GM20000 (cell line): ENCODE data around the gene BCAS4.

Experiments used
- DNase-seq: peaks from one replicate; pipeline ENCODE4 v3.0.0; 2012; ENCODE audit warnings: low spot score
- TF ChIP-seq, protein P1 (sequence below): IDR thresholded peaks from 2 replicates; pipeline ENCODE4 v1.5.1; 2012; ENCODE audit warnings: mild to moderate bottlenecking, control low read depth; ENCODE audit errors: extremely low read depth, missing control alignments

Gene BCAS4

DNA sequence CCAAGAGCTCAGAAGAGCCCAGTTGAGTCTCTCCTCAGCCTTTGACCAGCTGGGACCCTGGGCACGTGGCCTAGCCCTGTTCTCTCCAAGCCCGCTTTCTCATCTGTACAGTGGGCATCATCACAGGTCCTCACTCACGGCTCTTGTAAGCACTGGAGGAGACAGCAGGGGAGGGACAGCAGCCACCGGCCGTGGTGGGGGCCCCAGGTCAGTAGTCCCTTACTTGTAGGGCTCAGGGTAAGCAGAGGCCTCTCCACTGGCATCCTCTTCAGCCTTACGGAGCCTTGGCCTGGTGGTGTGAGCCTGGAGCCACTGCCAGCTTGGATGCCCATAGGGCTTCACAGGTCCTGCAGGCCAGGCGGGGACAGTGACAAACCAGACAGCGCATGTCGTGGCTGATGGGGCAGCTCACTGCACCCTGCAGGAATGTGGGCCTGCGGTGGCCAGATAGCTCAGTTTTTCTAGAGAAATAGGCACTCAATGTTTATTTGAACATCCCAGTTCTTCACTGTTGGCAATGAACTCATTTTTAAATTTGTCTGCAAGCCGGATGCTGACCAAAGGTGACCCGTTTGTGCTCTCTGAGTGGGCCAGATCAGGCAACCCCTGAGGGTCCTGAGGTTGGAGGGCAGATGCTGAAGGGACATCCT lies 71.3 kb downstream of the BCAS4 start:
- TF ChIP-seq, protein P1, sequence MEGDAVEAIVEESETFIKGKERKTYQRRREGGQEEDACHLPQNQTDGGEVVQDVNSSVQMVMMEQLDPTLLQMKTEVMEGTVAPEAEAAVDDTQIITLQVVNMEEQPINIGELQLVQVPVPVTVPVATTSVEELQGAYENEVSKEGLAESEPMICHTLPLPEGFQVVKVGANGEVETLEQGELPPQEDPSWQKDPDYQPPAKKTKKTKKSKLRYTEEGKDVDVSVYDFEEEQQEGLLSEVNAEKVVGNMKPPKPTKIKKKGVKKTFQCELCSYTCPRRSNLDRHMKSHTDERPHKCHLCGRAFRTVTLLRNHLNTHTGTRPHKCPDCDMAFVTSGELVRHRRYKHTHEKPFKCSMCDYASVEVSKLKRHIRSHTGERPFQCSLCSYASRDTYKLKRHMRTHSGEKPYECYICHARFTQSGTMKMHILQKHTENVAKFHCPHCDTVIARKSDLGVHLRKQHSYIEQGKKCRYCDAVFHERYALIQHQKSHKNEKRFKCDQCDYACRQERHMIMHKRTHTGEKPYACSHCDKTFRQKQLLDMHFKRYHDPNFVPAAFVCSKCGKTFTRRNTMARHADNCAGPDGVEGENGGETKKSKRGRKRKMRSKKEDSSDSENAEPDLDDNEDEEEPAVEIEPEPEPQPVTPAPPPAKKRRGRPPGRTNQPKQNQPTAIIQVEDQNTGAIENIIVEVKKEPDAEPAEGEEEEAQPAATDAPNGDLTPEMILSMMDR, result no peak
- no peak for DNase-seq

DNA sequence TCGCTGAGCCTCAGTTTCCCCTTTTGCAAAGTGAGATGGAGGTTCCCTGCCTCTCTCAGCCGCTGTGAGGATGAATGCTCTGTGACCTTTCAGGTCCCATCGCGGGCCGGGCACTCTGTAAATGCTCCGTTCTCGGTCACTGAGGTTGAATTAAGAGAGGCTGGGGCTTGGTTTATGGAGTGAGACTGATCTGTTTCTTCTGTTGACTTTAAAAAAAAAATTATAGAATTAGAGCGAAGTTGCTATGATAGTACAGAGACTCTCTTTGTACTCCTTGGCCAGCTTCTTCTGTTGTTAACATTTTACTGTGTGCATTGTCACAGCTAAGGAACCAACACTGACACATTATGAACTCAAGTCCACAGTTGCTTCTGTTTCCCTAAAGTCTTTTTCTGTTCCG lies 72.0 kb downstream of the BCAS4 start:
- TF ChIP-seq, protein P1, result no peak
- no peak for DNase-seq

DNA sequence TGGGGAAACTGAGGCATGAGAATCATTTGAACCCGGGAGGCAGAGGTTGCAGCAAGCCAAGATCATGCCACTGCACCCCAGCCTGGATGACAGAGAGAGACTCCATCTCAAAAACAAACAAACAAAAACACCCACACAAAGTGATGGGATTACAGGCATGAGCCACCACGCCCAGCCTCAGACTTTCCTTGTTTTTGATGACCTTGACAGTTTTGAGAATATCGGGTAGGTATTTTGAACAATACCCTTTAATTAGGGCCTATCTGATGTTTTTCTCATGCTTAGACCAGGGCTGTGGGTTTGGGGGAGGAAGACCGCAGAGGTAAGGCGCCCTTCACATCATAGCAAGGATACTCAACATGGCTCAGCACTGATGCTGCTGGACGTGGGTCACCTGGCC lies 72.9 kb downstream of the BCAS4 start:
- no peak for DNase-seq
- TF ChIP-seq, protein P1, result no peak

DNA sequence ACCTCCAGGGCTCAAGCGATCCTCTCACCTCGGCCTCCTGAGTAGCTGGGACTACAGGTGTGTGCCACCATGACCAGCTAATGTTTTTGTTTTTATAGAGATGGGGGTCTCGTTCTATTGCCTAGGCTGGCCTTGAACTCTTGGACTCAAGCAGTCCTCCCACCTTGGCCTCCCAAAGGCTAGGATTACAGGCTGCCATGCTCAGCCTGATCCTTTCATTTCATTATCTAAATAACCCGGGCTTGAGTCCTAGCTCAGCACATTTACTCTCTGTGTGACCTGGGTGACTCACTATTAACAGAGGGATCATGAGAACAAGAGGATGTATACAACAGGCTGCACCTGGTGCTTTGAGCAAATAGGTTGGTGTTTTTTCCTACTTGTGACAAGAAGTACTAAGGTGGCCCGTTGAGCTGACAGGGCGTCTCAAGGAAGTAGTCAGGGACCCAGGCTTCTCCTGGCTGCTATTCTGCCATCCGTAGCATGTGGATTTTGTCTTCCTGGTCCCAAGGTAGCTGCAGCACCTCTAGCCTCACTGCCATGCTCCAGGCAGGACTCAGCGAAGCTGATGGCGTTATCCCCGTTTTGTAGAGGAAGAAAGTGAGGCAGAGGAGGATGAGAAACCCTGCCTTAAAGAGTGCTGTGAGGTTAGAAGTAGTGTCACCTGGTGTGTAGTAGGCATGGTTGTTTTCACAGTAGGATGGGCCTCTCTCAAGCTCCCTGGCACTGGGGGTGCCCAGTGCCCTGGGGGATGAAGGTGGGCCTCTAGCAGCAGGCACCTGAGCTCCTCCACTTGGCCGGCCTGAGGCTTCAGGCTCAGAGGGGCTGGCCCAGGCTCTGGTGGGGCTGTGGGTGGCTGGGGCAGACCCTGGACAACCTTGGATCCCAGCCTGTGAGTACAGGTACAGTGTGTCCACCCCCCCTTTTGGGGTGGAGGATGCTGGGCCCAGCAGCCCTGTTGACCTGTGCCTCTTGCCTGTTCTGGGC lies 73.9 kb downstream of the BCAS4 start:
- DNase-seq, result no peak
- TF ChIP-seq, protein P1, result no peak

DNA sequence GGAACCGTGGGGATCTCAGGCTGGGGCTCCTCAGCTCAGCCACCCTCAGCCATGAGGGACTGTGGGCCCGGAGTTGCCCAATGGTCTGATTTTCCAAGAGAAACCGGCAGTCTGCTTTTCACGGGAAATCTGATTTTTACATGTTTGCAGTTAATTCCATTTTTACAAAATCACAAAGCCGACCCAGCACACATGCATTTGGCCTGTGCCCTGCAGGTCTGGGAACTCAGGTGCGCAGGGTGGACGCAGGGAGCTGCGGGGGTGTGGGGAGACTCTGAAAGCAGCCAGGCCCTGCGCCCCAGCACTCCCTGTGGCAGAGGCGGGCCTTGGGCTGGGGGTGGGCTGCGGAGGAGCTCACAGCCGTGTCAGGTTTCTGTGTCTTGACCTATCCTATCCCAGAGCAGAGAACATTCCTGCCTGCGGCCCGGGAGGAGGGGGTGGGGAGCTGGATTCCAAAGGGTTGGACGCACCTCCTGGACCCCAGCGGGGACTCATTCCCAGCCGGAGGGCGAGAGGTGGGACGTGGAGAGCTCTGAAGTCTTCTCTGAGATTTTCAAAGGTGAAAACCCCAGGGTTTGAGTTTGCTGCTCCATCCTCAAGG lies 75.8 kb downstream of the BCAS4 start:
- no peak for DNase-seq
- TF ChIP-seq, protein P1, result no peak

GRCh38 chr20:50872560-50873425 lies 77.9 kb downstream of the BCAS4 start:
- DNase-seq, result no peak
- TF ChIP-seq, protein P1, result no peak
